Middle frontal gyrus (tissue), 1 donor: ENCODE data around the gene GOLGA6L9.
"Not testable (repeated sequence)": the region's sequence is repeated elsewhere in the genome, so short reads cannot be mapped to it uniquely, and the experiment has no call there.

Source experiments
- DNase-seq: peaks from one replicate; pipeline ENCODE4 v3.0.0-alpha.2; 2015; ENCODE audit warnings: low spot score; ENCODE audit errors: extremely low spot score

The GOLGA6L9 gene

DNA sequence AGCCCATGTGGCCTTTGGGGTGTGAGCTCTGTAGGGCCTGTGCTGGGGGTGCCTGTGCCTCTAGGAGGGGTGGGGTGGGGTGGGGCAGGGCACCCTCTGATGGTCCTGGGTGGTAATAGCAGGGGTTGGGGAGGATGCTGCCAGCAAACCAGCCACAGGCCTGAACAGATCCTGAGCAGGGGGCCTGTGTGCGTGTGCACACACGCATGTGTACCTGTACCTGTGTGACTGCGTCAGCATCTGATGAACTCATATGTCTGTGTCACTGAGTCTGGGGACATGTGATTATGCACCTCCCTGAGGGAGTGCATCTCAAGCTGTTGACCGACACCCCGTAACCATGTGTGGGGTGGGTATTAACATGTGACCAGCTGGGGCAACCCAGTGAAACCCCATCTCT lies 36.0 kb downstream of the GOLGA6L9 start:
- DNase-seq, result not testable (repeated sequence)

GRCh38 chr15:82468205-82468604 lies 38.6 kb downstream of the GOLGA6L9 start:
- DNase-seq, result not testable (repeated sequence)

DNA sequence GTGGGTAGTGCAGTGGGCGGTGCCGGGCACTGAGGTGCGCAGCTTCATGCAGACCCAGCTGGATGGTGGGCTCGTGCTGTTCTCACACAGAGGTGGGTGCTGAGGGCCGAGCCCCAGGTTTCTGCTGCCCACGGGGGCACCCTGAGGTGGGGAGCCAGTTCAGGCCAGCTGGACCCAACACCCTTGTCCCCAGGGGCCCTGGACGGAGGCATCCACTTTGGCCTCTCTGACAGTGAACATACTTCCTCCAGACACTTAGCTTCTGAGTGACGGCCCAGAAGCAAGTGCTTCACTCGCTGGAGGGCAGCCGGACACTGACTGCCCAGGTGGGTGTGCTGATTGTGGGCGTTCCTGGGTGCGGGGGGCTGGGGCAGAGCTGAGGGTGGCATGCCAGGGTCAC lies 39.8 kb downstream of the GOLGA6L9 start:
- DNase-seq, result not testable (repeated sequence)

- not testable (repeated sequence) for DNase-seq
Measured at GRCh38 chr15:82472269-82472982, 42.8 kb downstream of the GOLGA6L9 start.

GRCh38 chr15:82474596-82475325 lies 45.1 kb downstream of the GOLGA6L9 start:
- not testable (repeated sequence) for DNase-seq

GRCh38 chr15:82475345-82475967 lies 45.8 kb downstream of the GOLGA6L9 start:
- DNase-seq, result not testable (repeated sequence)

- DNase-seq, result not testable (repeated sequence)
Measured at GRCh38 chr15:82476697-82477342, 47.2 kb downstream of the GOLGA6L9 start.

GRCh38 chr15:82477343-82478057 lies 47.9 kb downstream of the GOLGA6L9 start:
- not testable (repeated sequence) for DNase-seq
